Fibroblast of mammary gland (primary cell): ENCODE data around the gene FCHSD2.

Experiments
- DNase-seq: peaks from one replicate; pipeline ENCODE4 v3.0.0-alpha.2; 2010; ENCODE audit warnings: low read depth
- H3K4me3 ChIP-seq: 2 replicates; pipeline ENCODE4 v1.5.1; 2011; ENCODE audit warnings: low read depth, mild to moderate bottlenecking, low read length, moderate library complexity; ENCODE audit not compliant: control insufficient read depth
- TF ChIP-seq, protein P1 (sequence below): conservative IDR thresholded peaks from 2 replicates; pipeline ENCODE4 v1.5.1; 2011; ENCODE audit warnings: low read depth, low read length, inconsistent platforms; ENCODE audit not compliant: control insufficient read depth, insufficient read depth

The FCHSD2 gene

DNA sequence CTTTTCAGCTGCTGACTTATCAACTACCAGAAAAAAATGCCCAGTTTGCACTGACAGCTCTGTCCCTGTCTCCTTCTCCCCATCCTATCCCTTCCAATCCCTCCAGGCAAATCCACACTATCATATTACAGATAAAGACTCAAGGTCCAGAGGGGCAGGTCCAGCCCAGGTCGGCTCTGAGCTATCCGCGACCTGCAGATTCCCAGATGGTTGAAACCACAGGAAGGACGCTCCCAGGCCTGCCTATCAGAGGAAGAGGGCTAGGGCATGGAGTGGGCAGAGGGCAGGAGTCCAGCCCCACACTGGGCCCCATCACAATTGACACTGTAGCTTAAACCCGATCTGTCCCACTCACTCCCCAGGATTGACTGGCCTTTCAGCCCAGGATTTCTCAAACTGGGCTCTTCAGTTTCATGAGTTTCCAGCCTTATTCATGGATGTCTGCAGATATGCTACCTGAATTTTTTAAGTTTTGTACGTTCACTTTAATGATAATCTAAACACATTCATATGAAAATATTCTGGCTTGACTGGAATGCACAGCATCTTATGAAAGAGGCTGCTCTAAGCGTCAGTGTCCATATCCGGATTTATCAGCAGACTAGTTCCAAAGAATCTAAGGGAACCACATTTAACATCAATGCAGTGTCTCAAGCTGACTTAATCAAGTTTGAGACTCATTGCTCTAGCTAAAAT lies 16.4 kb upstream of the FCHSD2 start:
- TF ChIP-seq, protein P1, sequence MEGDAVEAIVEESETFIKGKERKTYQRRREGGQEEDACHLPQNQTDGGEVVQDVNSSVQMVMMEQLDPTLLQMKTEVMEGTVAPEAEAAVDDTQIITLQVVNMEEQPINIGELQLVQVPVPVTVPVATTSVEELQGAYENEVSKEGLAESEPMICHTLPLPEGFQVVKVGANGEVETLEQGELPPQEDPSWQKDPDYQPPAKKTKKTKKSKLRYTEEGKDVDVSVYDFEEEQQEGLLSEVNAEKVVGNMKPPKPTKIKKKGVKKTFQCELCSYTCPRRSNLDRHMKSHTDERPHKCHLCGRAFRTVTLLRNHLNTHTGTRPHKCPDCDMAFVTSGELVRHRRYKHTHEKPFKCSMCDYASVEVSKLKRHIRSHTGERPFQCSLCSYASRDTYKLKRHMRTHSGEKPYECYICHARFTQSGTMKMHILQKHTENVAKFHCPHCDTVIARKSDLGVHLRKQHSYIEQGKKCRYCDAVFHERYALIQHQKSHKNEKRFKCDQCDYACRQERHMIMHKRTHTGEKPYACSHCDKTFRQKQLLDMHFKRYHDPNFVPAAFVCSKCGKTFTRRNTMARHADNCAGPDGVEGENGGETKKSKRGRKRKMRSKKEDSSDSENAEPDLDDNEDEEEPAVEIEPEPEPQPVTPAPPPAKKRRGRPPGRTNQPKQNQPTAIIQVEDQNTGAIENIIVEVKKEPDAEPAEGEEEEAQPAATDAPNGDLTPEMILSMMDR: no peak
- DNase-seq: no peak
- no peak overlapping the region for H3K4me3 ChIP-seq

DNA sequence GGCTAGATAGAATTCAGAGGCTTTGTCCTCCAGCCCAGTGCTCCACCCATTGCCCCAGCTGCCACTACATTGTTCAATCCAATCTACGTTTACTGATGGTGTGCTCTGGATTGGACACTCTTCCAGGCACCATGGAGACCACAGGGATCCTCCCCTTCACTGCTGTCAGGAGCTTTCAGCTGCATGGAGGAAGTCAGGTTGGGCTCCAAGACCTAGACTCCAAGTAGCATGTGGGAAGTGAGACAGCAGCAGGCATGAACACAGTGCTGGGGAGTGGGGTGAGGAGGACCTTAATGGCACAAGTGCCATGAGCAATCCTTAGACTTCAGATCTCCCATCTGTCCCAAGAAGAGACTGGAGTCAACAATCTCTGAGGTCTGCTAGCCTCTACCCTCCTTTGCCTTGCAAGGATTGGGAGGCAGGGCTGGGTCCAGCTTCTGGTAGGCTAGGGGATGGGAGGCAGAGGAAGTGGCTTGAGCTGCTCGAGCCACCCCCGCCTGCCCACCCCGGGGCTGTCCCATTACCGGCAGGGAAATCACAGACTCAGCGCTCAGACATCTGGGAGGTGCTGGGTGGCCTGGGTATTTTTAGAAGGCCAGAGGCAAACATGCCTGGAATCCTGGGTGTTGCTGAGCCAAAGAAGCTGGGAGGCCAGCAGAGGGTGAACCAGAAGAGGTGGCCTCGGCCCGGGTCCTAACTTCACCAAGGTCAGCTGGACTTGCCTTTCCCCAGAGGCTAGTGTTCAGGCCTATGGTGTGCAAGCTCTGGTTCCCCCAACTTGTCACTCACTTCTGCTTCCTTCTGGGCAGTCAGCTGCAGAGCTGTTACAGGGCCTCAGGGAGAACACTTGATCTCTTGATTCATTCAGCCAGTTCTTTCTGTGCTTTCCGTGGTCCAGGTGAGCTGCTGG lies 15.2 kb upstream of the FCHSD2 start:
- H3K4me3 ChIP-seq: no peak overlapping the region
- TF ChIP-seq, protein P1: no peak
- DNase-seq: peak; percentile 2

DNA sequence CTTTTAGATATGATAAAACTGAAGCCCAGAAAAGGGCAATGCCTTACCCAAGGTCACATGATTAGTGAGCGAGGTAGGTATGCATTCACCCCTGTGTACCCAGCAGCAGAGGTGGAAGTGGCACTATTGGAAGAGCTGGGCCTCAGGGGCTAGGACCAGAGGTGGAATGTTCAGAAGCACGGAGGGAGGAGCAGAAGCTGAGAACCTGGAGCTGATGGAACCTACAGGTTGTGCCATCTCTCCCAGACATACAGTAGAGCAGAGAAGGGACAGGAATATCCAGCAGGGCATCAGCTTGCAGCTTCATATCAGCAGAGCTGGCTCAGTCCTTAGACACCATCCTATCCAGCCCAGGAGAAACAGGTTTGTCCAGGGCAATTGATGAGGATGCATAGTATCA lies 14.6 kb upstream of the FCHSD2 start:
- no peak overlapping the region for H3K4me3 ChIP-seq
- DNase-seq: no peak
- TF ChIP-seq, protein P1: no peak

DNA sequence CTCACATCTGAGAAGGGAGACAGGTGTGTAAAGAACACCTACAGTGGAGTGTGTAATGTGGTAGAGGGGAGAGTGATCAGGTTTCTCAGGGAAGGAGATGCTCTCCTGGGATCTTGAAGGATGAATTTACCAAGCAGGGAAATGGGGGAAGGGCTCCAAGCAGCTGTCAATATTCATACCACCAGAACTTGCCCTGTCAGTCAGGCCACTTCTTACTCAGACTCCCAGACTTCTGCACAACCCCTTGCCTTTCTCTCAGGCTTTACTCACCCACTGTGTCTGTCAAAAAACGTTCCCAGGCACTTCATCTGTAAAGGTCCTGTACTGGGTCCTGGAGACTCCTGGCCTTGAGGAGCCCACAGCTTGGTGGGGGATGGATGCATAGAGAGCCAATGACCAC lies 14.0 kb upstream of the FCHSD2 start:
- DNase-seq: no peak

DNA sequence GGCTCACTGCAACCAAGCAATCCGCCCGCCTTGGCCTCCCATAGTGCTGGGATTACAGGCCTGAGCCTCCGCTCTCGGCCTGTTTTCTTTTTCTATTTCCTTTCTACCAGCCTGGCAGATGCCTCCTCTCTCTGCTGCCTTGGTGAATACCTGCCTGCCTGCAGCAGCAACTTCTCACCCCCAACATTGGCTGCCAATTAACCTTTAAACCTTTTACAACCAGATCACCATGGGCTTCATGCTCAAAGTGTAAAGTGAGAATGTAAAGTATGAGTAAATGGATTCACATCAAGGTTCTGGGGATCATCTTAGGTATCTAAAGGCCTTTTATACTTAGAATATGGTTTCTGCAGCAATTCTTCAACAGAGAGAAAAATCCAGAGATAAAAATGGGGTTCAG lies 13.0 kb upstream of the FCHSD2 start:
- DNase-seq: no peak

More for the DNA sequence above, 14.0 kb upstream of the FCHSD2 start:
- no peak overlapping the region for H3K4me3 ChIP-seq
- TF ChIP-seq, protein P1: no peak

DNA sequence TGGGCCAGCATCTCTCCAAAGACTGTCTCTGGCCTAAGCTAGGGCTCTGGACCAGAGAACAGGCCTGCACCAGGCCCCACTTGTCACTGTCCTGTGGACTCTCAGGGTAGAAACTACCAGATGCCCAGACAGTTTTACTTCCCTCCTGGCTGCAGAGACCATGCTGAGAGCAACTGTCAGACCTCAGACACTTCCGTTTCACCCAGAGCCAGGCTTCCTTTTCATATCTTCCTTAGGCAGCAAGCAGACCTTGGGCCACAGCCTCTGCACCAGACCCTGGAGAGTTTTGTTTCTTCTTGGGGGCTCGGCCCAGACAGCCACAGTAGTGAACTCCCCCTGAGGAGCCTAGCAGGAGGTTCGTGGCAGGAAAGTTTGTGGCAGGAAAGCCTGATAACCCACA lies 12.1 kb upstream of the FCHSD2 start:
- DNase-seq: no peak

More for the DNA sequence above, 13.0 kb upstream of the FCHSD2 start:
- H3K4me3 ChIP-seq: no peak overlapping the region
- TF ChIP-seq, protein P1: no peak

More for the DNA sequence above, 12.1 kb upstream of the FCHSD2 start:
- no peak overlapping the region for H3K4me3 ChIP-seq
- TF ChIP-seq, protein P1: no peak
